RPMI7951 (cell line): ENCODE results near the gene ATF4. TPM values are rescaled to one million over a fixed set of nuclear protein-coding genes. Genes with fewer than 3 reads are reported as not detected.

ENCODE experiments used
- DNase-seq: peaks from one replicate; pipeline ENCODE4 v3.0.0-alpha.2; 2012; ENCODE audit warnings: low read depth
- total RNA-seq: library from RNA; depleted of rRNA; stranded (reverse); fragments of >200 nt; shearing (Covaris generic); gene quantifications from 2 replicates; pipeline ENCODE4 v1.2.3, GENCODE V29; 2014; rRNA removed

The ATF4 gene
- total RNA-seq = 190 and 217 TPM in 2 replicates

DNA sequence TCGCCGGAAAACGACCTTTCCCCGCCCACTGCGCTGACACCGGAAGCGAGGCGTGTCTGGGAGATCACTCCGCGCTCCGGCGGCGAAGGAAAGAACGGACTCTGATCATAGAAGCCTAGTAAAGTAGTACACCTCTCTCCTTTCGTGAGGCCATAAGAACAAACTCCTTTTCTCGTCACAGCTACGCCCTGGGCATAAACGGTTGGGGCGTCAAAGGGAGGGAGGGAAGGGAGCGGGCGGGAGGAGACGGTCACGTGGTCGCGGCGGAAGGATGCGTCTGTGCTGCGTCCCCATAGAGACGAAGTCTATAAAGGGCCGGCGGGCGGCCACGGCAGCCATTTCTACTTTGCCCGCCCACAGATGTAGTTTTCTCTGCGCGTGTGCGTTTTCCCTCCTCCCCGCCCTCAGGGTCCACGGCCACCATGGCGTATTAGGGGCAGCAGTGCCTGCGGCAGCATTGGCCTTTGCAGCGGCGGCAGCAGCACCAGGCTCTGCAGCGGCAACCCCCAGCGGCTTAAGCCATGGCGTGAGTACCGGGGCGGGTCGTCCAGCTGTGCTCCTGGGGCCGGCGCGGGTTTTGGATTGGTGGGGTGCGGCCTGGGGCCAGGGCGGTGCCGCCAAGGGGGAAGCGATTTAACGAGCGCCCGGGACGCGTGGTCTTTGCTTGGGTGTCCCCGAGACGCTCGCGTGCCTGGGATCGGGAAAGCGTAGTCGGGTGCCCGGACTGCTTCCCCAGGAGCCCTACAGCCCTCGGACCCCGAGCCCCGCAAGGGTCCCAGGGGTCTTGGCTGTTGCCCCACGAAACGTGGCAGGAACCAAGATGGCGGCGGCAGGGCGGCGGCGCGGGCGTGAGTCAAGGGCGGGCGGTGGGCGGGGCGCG, at the start of gene ATF4:
TSS of gene ATF4 (plus strand) at position 337 of the 880 bp plus-strand sequence. CDS start 884 bp downstream, outside the sequence.
- peak; percentile 66 for DNase-seq

DNA sequence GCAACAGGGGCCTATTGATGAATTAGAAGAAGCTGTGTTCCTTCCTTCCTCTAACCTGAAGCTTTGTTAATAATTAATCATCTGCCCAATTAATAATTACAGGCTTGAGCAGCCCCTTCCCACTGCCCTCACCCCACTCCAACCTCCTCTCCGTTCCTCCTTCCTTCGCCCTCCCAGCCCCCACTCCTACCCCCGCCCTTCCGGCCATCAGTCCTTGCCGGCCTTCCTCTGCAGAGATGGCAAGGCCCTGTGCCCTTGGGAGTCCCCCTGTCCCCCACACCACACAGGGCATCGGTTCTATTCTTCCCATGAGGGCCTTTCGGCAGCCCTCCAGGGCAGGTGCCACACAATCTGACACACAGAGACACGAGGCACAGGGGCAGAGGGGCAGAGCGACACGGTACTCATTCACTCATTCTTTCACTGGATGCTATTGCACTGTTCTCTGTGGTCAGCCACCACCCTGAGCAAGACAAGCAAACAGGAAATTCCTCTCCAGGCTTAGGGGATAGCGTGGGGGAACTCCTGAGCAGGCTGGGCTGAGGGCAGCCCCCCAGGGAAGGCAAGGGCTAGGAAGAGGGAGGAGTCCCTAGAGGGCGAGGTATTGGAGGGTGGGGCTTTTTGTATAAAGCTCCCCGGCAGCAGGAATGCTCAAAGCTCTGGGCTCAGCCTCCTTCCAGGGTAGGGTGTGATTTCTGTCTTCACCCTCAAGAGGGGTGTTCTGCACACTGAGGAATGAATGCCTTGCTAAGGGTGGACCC, 48.8 kb upstream of the ATF4 start:
- DNase-seq = peak; percentile 11

- DNase-seq = no peak
Measured at GRCh38 chr22:39472570-39473556, 47.5 kb upstream of the ATF4 start.

- DNase-seq = no peak
Measured at GRCh38 chr22:39473851-39474250, 46.5 kb upstream of the ATF4 start.

GRCh38 chr22:39474351-39475111, 45.8 kb upstream of the ATF4 start:
- no peak for DNase-seq

DNA sequence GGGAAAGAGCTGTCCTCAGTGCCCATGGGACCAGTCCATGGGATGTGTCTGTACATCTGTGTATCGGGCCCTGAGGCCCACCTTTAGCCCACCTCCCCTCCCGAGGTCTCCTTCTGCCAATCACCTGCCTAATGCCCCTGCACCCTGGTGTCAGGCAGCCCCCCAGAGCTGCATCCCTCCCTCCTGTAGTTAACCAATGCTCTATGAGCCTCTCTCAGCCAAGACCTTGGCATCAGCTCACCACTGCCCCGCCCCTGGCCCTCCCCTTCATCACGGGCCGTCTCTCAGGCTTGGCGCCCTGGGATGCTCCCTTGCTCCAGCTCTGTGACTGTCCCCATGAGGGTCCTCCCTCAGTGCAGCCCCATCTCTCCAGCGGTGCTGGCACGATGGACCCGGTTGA, 45.0 kb upstream of the ATF4 start:
- no peak for DNase-seq

DNA sequence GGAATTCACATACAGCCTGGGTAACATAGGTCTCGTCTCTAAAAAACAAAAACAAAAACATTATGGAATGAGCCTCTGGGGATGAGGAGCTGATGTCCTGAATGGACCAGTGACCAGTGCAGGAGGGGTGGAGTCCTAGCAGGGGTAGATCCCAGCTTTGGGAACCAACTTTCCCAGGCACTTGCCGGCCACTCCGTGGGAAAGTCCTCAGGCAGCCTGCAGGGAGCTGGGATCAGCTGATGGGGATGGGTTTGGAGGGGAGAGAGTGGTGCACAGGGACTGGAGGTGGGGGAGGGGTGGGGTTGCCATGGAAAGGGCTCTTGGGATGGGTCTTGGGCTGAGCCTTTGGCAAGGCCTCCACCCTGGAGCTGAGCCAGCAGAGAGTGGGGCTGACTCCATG, 44.5 kb upstream of the ATF4 start:
- no peak for DNase-seq

- no peak for DNase-seq
Measured at GRCh38 chr22:39476664-39477063, 43.7 kb upstream of the ATF4 start.

- DNase-seq = no peak
Measured at GRCh38 chr22:39477542-39477941, 42.8 kb upstream of the ATF4 start.

GRCh38 chr22:39478441-39478850, 41.9 kb upstream of the ATF4 start:
- no peak for DNase-seq

DNA sequence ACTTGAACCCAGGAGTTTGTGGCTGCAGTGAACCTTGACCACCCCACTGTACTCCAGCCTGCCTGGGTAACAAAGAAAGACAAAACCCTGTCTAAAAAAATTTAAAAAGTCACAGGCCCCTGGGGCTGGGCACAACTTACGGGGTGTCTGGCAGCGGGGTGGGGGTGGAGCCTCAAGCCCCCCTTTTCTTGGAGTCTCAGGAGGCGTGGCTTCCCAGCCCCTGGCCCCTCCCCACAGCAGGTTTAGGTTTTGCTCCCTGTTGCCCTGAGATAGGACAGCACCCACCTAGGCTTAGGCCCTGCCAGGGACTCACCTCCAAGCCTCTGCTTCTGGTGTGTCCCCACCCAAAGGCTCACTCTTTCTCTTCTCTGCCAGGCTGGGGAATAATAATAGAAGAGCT, 41.1 kb upstream of the ATF4 start:
- no peak for DNase-seq

- DNase-seq = no peak
Measured at GRCh38 chr22:39480557-39480956, 39.8 kb upstream of the ATF4 start.

DNA sequence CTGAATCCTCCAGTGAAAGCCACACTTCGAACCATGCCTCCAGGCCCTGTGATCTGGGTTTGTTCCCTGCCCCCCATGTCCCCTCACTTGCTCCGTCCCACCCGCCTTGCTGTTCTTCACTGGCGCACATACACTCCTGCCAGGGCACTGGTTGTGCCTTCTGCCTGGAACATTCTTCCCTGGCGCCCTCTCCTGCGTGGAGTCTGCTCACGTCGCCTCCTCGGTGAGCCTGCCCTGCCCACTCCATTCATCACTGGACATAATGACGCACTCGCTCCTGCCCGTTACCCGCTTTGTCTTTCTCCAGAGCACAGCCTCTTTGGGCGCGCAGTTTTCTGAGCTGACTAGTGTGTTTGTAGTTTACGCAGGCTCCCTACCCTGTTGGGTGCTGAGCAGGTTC, 39.3 kb upstream of the ATF4 start:
- DNase-seq = no peak

- DNase-seq = no peak
Measured at GRCh38 chr22:39481595-39481994, 38.8 kb upstream of the ATF4 start.

DNA sequence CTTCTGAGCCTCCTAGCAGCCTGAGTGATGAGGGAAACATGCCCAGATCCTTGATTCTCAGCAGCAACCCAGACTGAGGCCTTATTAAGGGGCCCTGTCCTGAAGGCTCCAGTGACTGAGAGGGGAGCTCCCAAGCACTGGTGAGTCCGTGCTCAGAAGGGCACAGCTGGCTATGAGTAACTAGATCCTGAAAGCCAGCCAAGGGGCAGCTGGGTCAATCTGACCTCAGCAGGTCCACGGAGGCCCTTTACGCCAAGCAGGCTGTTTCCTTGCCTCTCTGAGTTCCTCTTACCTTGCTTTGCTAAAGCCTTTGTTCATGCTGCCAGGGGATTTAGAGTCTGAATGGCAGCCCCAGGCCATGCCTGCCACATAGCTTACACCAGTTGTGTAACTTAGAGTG, 37.6 kb upstream of the ATF4 start:
- peak; percentile 69 for DNase-seq

- DNase-seq = no peak
Measured at GRCh38 chr22:39486951-39487825, 33.2 kb upstream of the ATF4 start.

DNA sequence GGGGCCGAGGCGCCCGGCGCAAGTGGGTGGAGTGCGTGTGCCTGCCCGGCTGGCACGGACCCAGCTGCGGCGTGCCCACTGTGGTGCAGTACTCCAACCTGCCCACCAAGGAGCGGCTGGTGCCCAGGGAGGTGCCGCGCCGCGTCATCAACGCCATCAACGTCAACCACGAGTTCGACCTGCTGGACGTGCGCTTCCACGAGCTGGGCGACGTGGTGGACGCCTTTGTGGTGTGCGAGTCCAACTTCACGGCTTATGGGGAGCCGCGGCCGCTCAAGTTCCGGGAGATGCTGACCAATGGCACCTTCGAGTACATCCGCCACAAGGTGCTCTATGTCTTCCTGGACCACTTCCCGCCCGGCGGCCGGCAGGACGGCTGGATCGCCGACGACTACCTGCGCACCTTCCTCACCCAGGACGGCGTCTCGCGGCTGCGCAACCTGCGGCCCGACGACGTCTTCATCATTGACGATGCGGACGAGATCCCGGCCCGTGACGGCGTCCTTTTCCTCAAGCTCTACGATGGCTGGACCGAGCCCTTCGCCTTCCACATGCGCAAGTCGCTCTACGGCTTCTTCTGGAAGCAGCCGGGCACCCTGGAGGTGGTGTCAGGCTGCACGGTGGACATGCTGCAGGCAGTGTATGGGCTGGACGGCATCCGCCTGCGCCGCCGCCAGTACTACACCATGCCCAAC, 32.4 kb upstream of the ATF4 start:
- DNase-seq = no peak

- DNase-seq = no peak
Measured at GRCh38 chr22:39488563-39489083, 31.7 kb upstream of the ATF4 start.
